SU-DHL-6 (cell line): Measurements from ENCODE around the gene POR.
"Not testable (repeated sequence)": the region's sequence is repeated elsewhere in the genome, so short reads cannot be mapped to it uniquely, and the experiment has no call there.

Experiments used
- H2AFZ ChIP-seq: fragments of 200-600 bp; sonication (generic); 2 replicates; pipeline ENCODE4 v1.6.1; 2014; ENCODE audit warnings: low read depth, mild to moderate bottlenecking, moderate library complexity, mixed read lengths, antibody characterized with exemption, low read length; ENCODE audit not compliant: severe bottlenecking
- H3F3A ChIP-seq: fragments of 200-600 bp; shearing (Covaris generic); 2 replicates; pipeline ENCODE4 v1.6.0; 2016; ENCODE audit warnings: antibody characterized with exemption, mild to moderate bottlenecking; ENCODE audit not compliant: insufficient read depth
- H3K27ac ChIP-seq: fragments of 200-600 bp; sonication (generic); 2 replicates; pipeline ENCODE4 v1.5.1; 2016; ENCODE audit warnings: low read depth, mild to moderate bottlenecking, low read length, moderate library complexity, mixed read lengths
- H3K27me3 ChIP-seq: fragments of 200-600 bp; sonication (generic), shearing (Covaris generic); 2 replicates; pipeline ENCODE4 v1.6.0; 2014; ENCODE audit warnings: mild to moderate bottlenecking, low read length
- H3K36me3 ChIP-seq: fragments of 200-600 bp; sonication (generic); 2 replicates; pipeline ENCODE4 v1.6.1; 2014; ENCODE audit warnings: mild to moderate bottlenecking, low read length, mixed read lengths
- H3K4me2 ChIP-seq: fragments of 300-600, 200-600 bp; shearing (Covaris generic), sonication (generic); 2 replicates; pipeline ENCODE4 v1.6.0; 2014; ENCODE audit warnings: low read length, low read depth, mild to moderate bottlenecking; ENCODE audit not compliant: poor library complexity, severe bottlenecking
- H3K4me3 ChIP-seq: fragments of 200-600 bp; sonication (generic); 2 replicates; pipeline ENCODE4 v1.5.1; 2014; ENCODE audit warnings: antibody characterized with exemption, low read length, mild to moderate bottlenecking, mixed read lengths; ENCODE audit not compliant: insufficient read depth, poor library complexity, severe bottlenecking
- H3K79me2 ChIP-seq: fragments of 200-600 bp; sonication (generic); 2 replicates; pipeline ENCODE4 v1.6.1; 2014; ENCODE audit warnings: mild to moderate bottlenecking, low read length, moderate library complexity; ENCODE audit not compliant: insufficient read depth
- H3K9ac ChIP-seq: fragments of 200-600 bp; sonication (generic); 2 replicates; pipeline ENCODE4 v1.7.0; 2014; ENCODE audit warnings: mild to moderate bottlenecking, low read length
- H3K9me2 ChIP-seq: fragments of 200-600 bp; sonication (generic); replicated peaks from 2 replicates; pipeline ENCODE4 v1.6.1; 2014; ENCODE audit warnings: low read length; ENCODE audit not compliant: insufficient read depth
- H3K9me3 ChIP-seq: fragments of 200-600 bp; sonication (generic); 2 replicates; pipeline ENCODE4 v1.6.1; 2014; ENCODE audit warnings: low read length, mixed read lengths; ENCODE audit not compliant: insufficient read depth
- H4K20me1 ChIP-seq: fragments of 200-600 bp; sonication (generic); 2 replicates; pipeline ENCODE4 v1.6.1; 2014; ENCODE audit warnings: low read depth, mild to moderate bottlenecking, antibody characterized with exemption, low read length, moderate library complexity, mixed read lengths
- CTCF ChIP-seq: fragments of 200-600 bp; sonication (generic); IDR thresholded peaks from one replicate; pipeline ENCODE4 v1.5.1; 2017; ENCODE audit warnings: antibody characterized with exemption, mild to moderate bottlenecking, low read length, moderate library complexity; ENCODE audit not compliant: insufficient read depth, poor library complexity, severe bottlenecking
- EZH2phosphoT487 ChIP-seq: fragments of 200-600 bp; sonication (generic), shearing (Covaris generic); conservative IDR thresholded peaks from 2 replicates; pipeline ENCODE4 v1.6.1; 2018; ENCODE audit warnings: mild to moderate bottlenecking, antibody characterized with exemption, low read length, moderate library complexity, mixed read lengths

Gene POR

GRCh38 chr7:76022026-76022780, 107.2 kb downstream of the POR start:
- Histone ChIP-seq H3K4me3 (no peak overlapping the region), H3F3A (no peaks in the 10 kb centered on the region), H3K9me3 (no peaks in the 10 kb centered on the region), H4K20me1 (no peaks in the 10 kb centered on the region), H3K79me2 (no peaks in the 10 kb centered on the region), H3K9ac (no peak overlapping the region), H3K27ac (no peak overlapping the region), H3K36me3 (no peaks in the 10 kb centered on the region), H2AFZ (no peak overlapping the region), H3K9me2 (no peaks in the 10 kb centered on the region), H3K27me3 (no peaks in the 10 kb centered on the region), H3K4me2 (no peak overlapping the region)
- TF ChIP-seq EZH2phosphoT487 (no peak), CTCF (no peak)

- no peak for TF ChIP-seq CTCF
- TF ChIP-seq EZH2phosphoT487 = no peak
- Histone ChIP-seq H2AFZ (no peak overlapping the region), H3K4me2 (no peak overlapping the region), H3F3A (no peaks in the 10 kb centered on the region), H3K4me3 (no peak overlapping the region), H3K27ac (no peak overlapping the region), H3K36me3 (no peaks in the 10 kb centered on the region), H3K27me3 (no peaks in the 10 kb centered on the region), H3K9me3 (no peaks in the 10 kb centered on the region), H3K9me2 (no peaks in the 10 kb centered on the region), H4K20me1 (no peaks in the 10 kb centered on the region), H3K79me2 (no peaks in the 10 kb centered on the region), H3K9ac (no peak overlapping the region)
Observed at GRCh38 chr7:76023002-76023401, 108.0 kb downstream of the POR start.

- not testable (repeated sequence) for H3K9me2 ChIP-seq, H3K36me3 ChIP-seq, H3K9ac ChIP-seq, H2AFZ ChIP-seq, H3K9me3 ChIP-seq, H3F3A ChIP-seq, H4K20me1 ChIP-seq, H3K27me3 ChIP-seq, H3K79me2 ChIP-seq, H3K27ac ChIP-seq, H3K4me2 ChIP-seq, H3K4me3 ChIP-seq
Observed at GRCh38 chr7:76029682-76030081, 114.7 kb downstream of the POR start.

GRCh38 chr7:76031964-76032363, 117.0 kb downstream of the POR start:
- H3K9me2 ChIP-seq = no peaks in the 10 kb centered on the region
- H3K27ac ChIP-seq = no peak overlapping the region
- no peak for TF ChIP-seq CTCF
- TF ChIP-seq EZH2phosphoT487 = no peak
- H4K20me1 ChIP-seq = no peaks in the 10 kb centered on the region
- no peaks in the 10 kb centered on the region for H3K27me3 ChIP-seq
- no peaks in the 10 kb centered on the region for H3F3A ChIP-seq
- H3K4me3 ChIP-seq = no peak overlapping the region
- no peaks in the 10 kb centered on the region for H3K9me3 ChIP-seq
- no peaks in the 10 kb centered on the region for H3K36me3 ChIP-seq
- no peak overlapping the region for H3K9ac ChIP-seq
- H3K79me2 ChIP-seq = no peaks in the 10 kb centered on the region
- H3K4me2 ChIP-seq = no peak overlapping the region
- H2AFZ ChIP-seq = no peak overlapping the region
